Calu3 (cell line): Measurements from ENCODE around the gene CRCP. TPM values are rescaled to one million over a fixed set of nuclear protein-coding genes. Genes with fewer than 3 reads are reported as not detected.

ENCODE experiments used
- BruUV-seq: library from RNA; stranded (reverse); fragments of 400-500 nt; replicated peaks from 2 replicates; lab custom pipeline; 2021; lab: Mats Ljungman, UMichigan
- CTCF ChIA-PET: fragments of 300-600 bp; sonication (Branson Sonifier 250); formaldehyde crosslinking; loops from one replicate; lab custom pipeline; 2022; ENCODE audit warnings: antibody characterized with exemption; lab: Charles Lee
- DNase-seq: peaks from one replicate; pipeline ENCODE4 v3.0.0; 2022
- H3K27ac Mint-ChIP-seq: one replicate; pipeline ENCODE4 v1.8.0; 2022; ENCODE audit warnings: mixed read lengths; ENCODE audit not compliant: unreplicated experiment
- H3K27me3 Mint-ChIP-seq: one replicate; pipeline ENCODE4 v1.8.0; 2022; ENCODE audit warnings: mixed read lengths; ENCODE audit not compliant: unreplicated experiment
- H3K36me3 Mint-ChIP-seq: one replicate; pipeline ENCODE4 v1.8.0; 2022; ENCODE audit warnings: mild to moderate bottlenecking, moderate library complexity, mixed read lengths; ENCODE audit not compliant: insufficient read depth, unreplicated experiment
- H3K4me1 Mint-ChIP-seq: one replicate; pipeline ENCODE4 v1.8.0; 2022; ENCODE audit warnings: mild to moderate bottlenecking, low read depth, mixed read lengths; ENCODE audit not compliant: unreplicated experiment
- H3K4me3 Mint-ChIP-seq: one replicate; pipeline ENCODE4 v1.8.0; 2022; ENCODE audit warnings: mild to moderate bottlenecking, low read depth, moderate library complexity, mixed read lengths; ENCODE audit not compliant: unreplicated experiment
- H3K9me3 Mint-ChIP-seq: one replicate; pipeline ENCODE4 v1.8.0; 2022; ENCODE audit warnings: low read depth, mixed read lengths; ENCODE audit not compliant: unreplicated experiment
- CTCF ChIP-seq: fragments of 200-600 bp; IDR thresholded peaks from one replicate; pipeline ENCODE4 v1.8.0; 2022; ENCODE audit warnings: antibody characterized with exemption; ENCODE audit not compliant: unreplicated experiment
- intact Hi-C: fragments of 100-400 bp; cut with micrococcal nuclease; formaldehyde crosslinking; loops from one replicate; pipeline ENCODE4 v1.10.0; 2022; ENCODE audit not compliant: unreplicated experiment
- total RNA-seq: library from RNA; stranded (reverse); gene quantifications from 2 replicates; pipeline ENCODE4 v1.2.3, GENCODE V29; 2022

The CRCP gene
- total RNA-seq, 1 experiment from 2014 or later, result 30.1 TPM

- Mint-ChIP-seq H3K27me3 (no peaks in the 10 kb centered on the region), H3K36me3 (peaks cover 23% of the 10 kb centered on the region), H3K4me3 (no peak overlapping the region), H3K9me3 (no peaks in the 10 kb centered on the region), H3K4me1 (no peaks in the 10 kb centered on the region), H3K27ac (no peak overlapping the region)
- BruUV-seq, result no TSS peak
- intact Hi-C loops, result no loop called here
- no peak for DNase-seq
- CTCF ChIA-PET, result interaction anchor here (0.6 kb wide), 1 partner anchor 275 kb away, joined by 3 read pairs; no protein-coding TSS in a partner anchor
- TF ChIP-seq CTCF, result no peak
Observed at GRCh38 chr7:66138994-66139752, 24.5 kb downstream of the CRCP start.

GRCh38 chr7:66140924-66141323, 26.3 kb downstream of the CRCP start:
- Mint-ChIP-seq H3K27ac (no peak overlapping the region), H3K4me1 (no peaks in the 10 kb centered on the region), H3K36me3 (peaks cover 20% of the 10 kb centered on the region), H3K9me3 (no peaks in the 10 kb centered on the region), H3K27me3 (no peaks in the 10 kb centered on the region), H3K4me3 (no peak overlapping the region)
- BruUV-seq, result no TSS peak
- CTCF ChIA-PET, result no interaction called here
- no peak for DNase-seq
- intact Hi-C loops, result no loop called here
- no peak for TF ChIP-seq CTCF

- Mint-ChIP-seq H3K36me3 (peaks cover 20% of the 10 kb centered on the region), H3K4me3 (no peak overlapping the region), H3K27ac (no peak overlapping the region), H3K9me3 (no peaks in the 10 kb centered on the region), H3K27me3 (no peaks in the 10 kb centered on the region), H3K4me1 (no peaks in the 10 kb centered on the region)
- no peak for DNase-seq
- no peak for TF ChIP-seq CTCF
- CTCF ChIA-PET, result no interaction called here
- intact Hi-C loops, result no loop called here
- no TSS peak for BruUV-seq
Observed at GRCh38 chr7:66142334-66142733, 27.7 kb downstream of the CRCP start.

GRCh38 chr7:66142996-66143395, 28.3 kb downstream of the CRCP start:
- intact Hi-C loops, result no loop called here
- peaks cover 20% of the 10 kb centered on the region for H3K36me3 Mint-ChIP-seq
- no TSS peak for BruUV-seq
- CTCF ChIA-PET, result no interaction called here
- no peak overlapping the region for H3K27ac Mint-ChIP-seq
- DNase-seq, result no peak
- H3K4me3 Mint-ChIP-seq, result no peak overlapping the region
- no peaks in the 10 kb centered on the region for H3K27me3 Mint-ChIP-seq
- H3K4me1 Mint-ChIP-seq, result no peaks in the 10 kb centered on the region
- no peak for TF ChIP-seq CTCF
- no peaks in the 10 kb centered on the region for H3K9me3 Mint-ChIP-seq
